ENCODE data around the gene ABHD17C.

ABHD17C gene

DNA sequence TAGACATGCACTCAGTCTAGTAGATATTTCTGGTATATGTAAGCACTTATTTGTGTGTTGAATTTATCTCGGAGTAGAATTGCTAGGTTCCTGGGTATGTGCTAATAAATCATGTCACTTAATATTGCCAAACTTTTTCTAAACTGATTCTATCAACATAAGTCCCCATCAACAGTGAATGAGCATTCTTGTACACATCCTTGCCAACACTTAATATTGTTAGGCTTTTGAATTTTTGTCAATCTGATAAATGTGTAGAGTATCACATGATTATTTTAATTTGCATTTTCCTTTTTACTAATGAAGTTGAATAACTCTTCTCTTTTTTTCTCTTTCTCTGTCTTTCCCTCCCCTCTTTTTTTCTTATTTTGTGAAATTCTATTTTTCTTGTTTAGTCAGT lies 50.8 kb downstream of the ABHD17C start:
- Histone ChIP-seq H2BK5ac (ENCODE audit: low read depth, low read length, poor library complexity) (no peak overlapping the region), H3K4me2 (ENCODE audit: low read length) (no peak overlapping the region), H3K4me3 (ENCODE audit: low read depth, low read length) (no peak overlapping the region), H2AK5ac (ENCODE audit: low read length) (no peak overlapping the region), H3K27me3 (ENCODE audit: insufficient read depth, low read length) (no peaks in the 10 kb centered on the region), H3K79me1 (ENCODE audit: low read length) (no peaks in the 10 kb centered on the region), H4K12ac (ENCODE audit: low read depth, low read length) (no peak overlapping the region), H3K36me3 (ENCODE audit: control insufficient read depth in 1 of 2, insufficient read depth in 2 of 2, low read length in 2 of 2) (no peaks in the 10 kb centered on the region), H3K27ac (ENCODE audit: low read depth, low read length) (no peak overlapping the region), H3K4me1 (ENCODE audit: control insufficient read depth in 1 of 2, insufficient read depth in 2 of 2, low read length in 2 of 2) (peaks cover 6 to 7% of the 10 kb centered on the region in 2 experiments), H2AFZ (ENCODE audit: insufficient read depth, low read length, poor library complexity) (no peak overlapping the region), H3K18ac (ENCODE audit: low read length) (no peak overlapping the region), H3K4ac (ENCODE audit: low read depth, low read length) (no peak overlapping the region), H4K8ac (ENCODE audit: low read depth, low read length) (no peak overlapping the region), H3K14ac (ENCODE audit: low read length) (no peak overlapping the region), H3K23ac (ENCODE audit: low read length) (no peak overlapping the region), H2BK12ac (ENCODE audit: low read length) (no peak overlapping the region), H3K79me2 (ENCODE audit: control insufficient read depth, insufficient read depth, low read length, poor library complexity) (no peaks in the 10 kb centered on the region), H4K91ac (ENCODE audit: low read depth, low read length) (no peak overlapping the region), H2BK120ac (ENCODE audit: insufficient read depth, low read length, poor library complexity) (no peak overlapping the region), H3K9me3 (ENCODE audit: insufficient read depth, low read depth, low read length) (no peaks in the 10 kb centered on the region), H3K9ac (ENCODE audit: low read length) (no peak overlapping the region)
- WGBS (ENCODE audit: extremely low coverage, insufficient coverage, insufficient read length), result no CpG with 5 or more reads among the region's 1 CpG
- DNase-seq, result no peak

DNA sequence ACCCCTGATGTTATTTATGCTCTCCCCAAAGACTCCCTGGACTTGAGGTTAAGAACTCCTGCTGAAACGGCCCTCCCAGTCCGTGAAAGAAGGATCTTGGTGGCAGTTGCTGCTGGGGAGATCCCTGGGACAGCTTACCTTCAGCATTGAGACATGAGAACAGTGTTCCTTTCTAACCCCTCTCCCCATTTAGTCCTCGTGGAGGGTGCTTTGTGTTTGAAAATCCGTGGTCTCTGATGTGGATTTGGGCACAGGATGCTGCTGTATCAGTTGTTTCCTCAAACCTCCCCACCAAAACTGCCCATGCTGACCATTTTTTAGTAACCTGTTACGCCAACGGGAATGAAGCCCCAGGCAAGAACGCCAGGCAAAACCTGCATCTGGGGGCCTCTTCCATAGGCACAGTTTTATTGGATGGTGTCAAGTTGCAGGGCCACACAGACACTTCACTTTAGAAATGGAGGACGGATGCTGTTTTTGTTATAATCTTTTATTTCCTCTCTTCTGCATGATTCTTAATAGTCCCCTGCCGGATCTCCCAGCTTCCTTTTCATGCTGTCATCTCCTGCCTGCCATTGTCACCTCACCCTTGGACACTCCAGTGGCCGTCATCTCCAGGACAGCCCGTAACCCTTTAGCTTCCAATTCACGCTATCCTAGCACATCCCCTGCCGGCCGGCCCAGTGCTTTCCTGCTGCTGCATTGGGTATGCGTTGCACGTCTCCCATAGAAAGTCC lies 52.4 kb downstream of the ABHD17C start:
- Histone ChIP-seq H3K9me3 (ENCODE audit: insufficient read depth, low read depth, low read length) (no peaks in the 10 kb centered on the region), H2AK5ac (ENCODE audit: low read length) (no peak overlapping the region), H3K9ac (ENCODE audit: low read length) (no peak overlapping the region), H3K23ac (ENCODE audit: low read length) (peak overlapping the region; percentile 71), H3K79me2 (ENCODE audit: control insufficient read depth, insufficient read depth, low read length, poor library complexity) (no peaks in the 10 kb centered on the region), H3K79me1 (ENCODE audit: low read length) (no peaks in the 10 kb centered on the region), H2BK5ac (ENCODE audit: low read depth, low read length, poor library complexity) (no peak overlapping the region), H3K27ac (ENCODE audit: low read depth, low read length) (no peak overlapping the region), H4K12ac (ENCODE audit: low read depth, low read length) (no peak overlapping the region), H2BK12ac (ENCODE audit: low read length) (no peak overlapping the region), H3K4ac (ENCODE audit: low read depth, low read length) (no peak overlapping the region), H3K4me2 (ENCODE audit: low read length) (no peak overlapping the region), H3K18ac (ENCODE audit: low read length) (no peak overlapping the region), H3K14ac (ENCODE audit: low read length) (no peak overlapping the region), H4K91ac (ENCODE audit: low read depth, low read length) (no peak overlapping the region), H2BK120ac (ENCODE audit: insufficient read depth, low read length, poor library complexity) (no peak overlapping the region), H3K4me1 (ENCODE audit: control insufficient read depth in 1 of 2, insufficient read depth in 2 of 2, low read length in 2 of 2) (peaks cover 6 to 7% of the 10 kb centered on the region in 2 experiments), H3K36me3 (ENCODE audit: control insufficient read depth in 1 of 2, insufficient read depth in 2 of 2, low read length in 2 of 2) (peaks cover 0 to 2% of the 10 kb centered on the region in 2 experiments), H3K4me3 (ENCODE audit: low read depth, low read length) (no peak overlapping the region), H4K8ac (ENCODE audit: low read depth, low read length) (no peak overlapping the region), H3K27me3 (ENCODE audit: insufficient read depth, low read length) (no peaks in the 10 kb centered on the region), H2AFZ (ENCODE audit: insufficient read depth, low read length, poor library complexity) (no peak overlapping the region)
- no CpG with 5 or more reads among the region's 16 CpGs for WGBS (ENCODE audit: extremely low coverage, insufficient coverage, insufficient read length)
- peak; percentile 8 to 65 for DNase-seq

DNA sequence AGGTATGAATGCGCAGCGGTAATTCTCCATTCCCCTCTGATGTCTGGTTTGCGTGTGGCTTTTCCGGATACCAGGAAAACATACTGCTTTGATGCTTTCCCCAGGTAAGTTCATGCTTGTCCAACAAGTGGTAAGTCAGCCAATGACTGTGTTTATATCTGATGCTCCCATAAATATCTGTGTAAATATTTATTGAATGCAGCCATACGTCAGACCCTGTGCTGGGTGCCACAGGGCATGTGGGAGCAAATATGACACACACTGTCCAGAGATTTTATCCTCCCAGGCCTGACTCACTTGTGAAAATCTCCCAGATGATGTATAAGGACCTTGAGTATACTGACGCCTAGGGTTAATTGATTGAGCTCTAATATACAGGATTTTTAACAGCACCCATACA lies 54.5 kb downstream of the ABHD17C start:
- H2BK5ac ChIP-seq (ENCODE audit: low read depth, low read length, poor library complexity), result no peak overlapping the region
- no peak overlapping the region for H4K12ac ChIP-seq (ENCODE audit: low read depth, low read length)
- H3K9me3 ChIP-seq (ENCODE audit: insufficient read depth, low read depth, low read length), result no peaks in the 10 kb centered on the region
- no peak overlapping the region for H2AK5ac ChIP-seq (ENCODE audit: low read length)
- no CpG with 5 or more reads among the region's 6 CpGs for WGBS (ENCODE audit: extremely low coverage, insufficient coverage, insufficient read length)
- H3K4ac ChIP-seq (ENCODE audit: low read depth, low read length), result no peak overlapping the region
- no peak overlapping the region for H3K14ac ChIP-seq (ENCODE audit: low read length)
- H2AFZ ChIP-seq (ENCODE audit: insufficient read depth, low read length, poor library complexity), result no peak overlapping the region
- no peak overlapping the region for H3K18ac ChIP-seq (ENCODE audit: low read length)
- H3K23ac ChIP-seq (ENCODE audit: low read length), result no peak overlapping the region
- peaks cover 0 to 3% of the 10 kb centered on the region in 2 experiments for H3K4me1 ChIP-seq (ENCODE audit: control insufficient read depth in 1 of 2, insufficient read depth in 2 of 2, low read length in 2 of 2)
- H3K4me3 ChIP-seq (ENCODE audit: low read depth, low read length), result no peak overlapping the region
- no peak overlapping the region for H4K91ac ChIP-seq (ENCODE audit: low read depth, low read length)
- no peaks in the 10 kb centered on the region for H3K79me2 ChIP-seq (ENCODE audit: control insufficient read depth, insufficient read depth, low read length, poor library complexity)
- H2BK120ac ChIP-seq (ENCODE audit: insufficient read depth, low read length, poor library complexity), result no peak overlapping the region
- H2BK12ac ChIP-seq (ENCODE audit: low read length), result no peak overlapping the region
- H3K79me1 ChIP-seq (ENCODE audit: low read length), result no peaks in the 10 kb centered on the region
- H3K9ac ChIP-seq (ENCODE audit: low read length), result no peak overlapping the region
- no peak overlapping the region for H4K8ac ChIP-seq (ENCODE audit: low read depth, low read length)
- H3K36me3 ChIP-seq (ENCODE audit: control insufficient read depth in 1 of 2, insufficient read depth in 2 of 2, low read length in 2 of 2), result peaks cover 2 to 6% of the 10 kb centered on the region in 2 experiments
- H3K4me2 ChIP-seq (ENCODE audit: low read length), result no peak overlapping the region
- no peak overlapping the region for H3K27ac ChIP-seq (ENCODE audit: low read depth, low read length)
- DNase-seq, result peak; percentile 97 to 99
- no peaks in the 10 kb centered on the region for H3K27me3 ChIP-seq (ENCODE audit: insufficient read depth, low read length)

DNA sequence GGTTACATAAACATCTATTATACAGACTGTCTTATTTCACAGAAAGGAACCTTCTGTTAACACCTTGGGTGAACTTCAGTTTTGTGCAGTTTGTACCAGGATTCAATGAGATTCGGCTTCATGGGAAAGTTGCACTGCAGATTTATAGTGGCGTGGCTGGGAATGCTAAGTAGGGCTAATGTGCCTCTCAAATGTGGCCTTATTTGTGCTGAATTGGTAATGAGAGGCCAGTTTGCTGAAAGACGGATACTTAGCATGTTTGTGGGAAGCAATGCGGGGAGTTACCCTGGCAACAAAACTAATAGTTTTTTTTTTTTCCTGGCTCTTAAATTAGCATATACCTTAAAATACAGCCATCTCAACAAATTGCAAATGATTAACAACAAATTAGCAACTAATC lies 55.5 kb downstream of the ABHD17C start:
- H2BK12ac ChIP-seq (ENCODE audit: low read length), result no peak overlapping the region
- H4K8ac ChIP-seq (ENCODE audit: low read depth, low read length), result no peak overlapping the region
- no peak overlapping the region for H4K91ac ChIP-seq (ENCODE audit: low read depth, low read length)
- peaks cover 2 to 7% of the 10 kb centered on the region in 2 experiments for H3K36me3 ChIP-seq (ENCODE audit: control insufficient read depth in 1 of 2, insufficient read depth in 2 of 2, low read length in 2 of 2)
- peaks cover 0 to 3% of the 10 kb centered on the region in 2 experiments for H3K4me1 ChIP-seq (ENCODE audit: control insufficient read depth in 1 of 2, insufficient read depth in 2 of 2, low read length in 2 of 2)
- no peaks in the 10 kb centered on the region for H3K27me3 ChIP-seq (ENCODE audit: insufficient read depth, low read length)
- H3K79me2 ChIP-seq (ENCODE audit: control insufficient read depth, insufficient read depth, low read length, poor library complexity), result no peaks in the 10 kb centered on the region
- H3K23ac ChIP-seq (ENCODE audit: low read length), result no peak overlapping the region
- no peaks in the 10 kb centered on the region for H3K9me3 ChIP-seq (ENCODE audit: insufficient read depth, low read depth, low read length)
- H4K12ac ChIP-seq (ENCODE audit: low read depth, low read length), result no peak overlapping the region
- H3K27ac ChIP-seq (ENCODE audit: low read depth, low read length), result no peak overlapping the region
- H2AK5ac ChIP-seq (ENCODE audit: low read length), result no peak overlapping the region
- peak; percentile 68 to 90 for DNase-seq
- H3K4me2 ChIP-seq (ENCODE audit: low read length), result no peak overlapping the region
- H3K4me3 ChIP-seq (ENCODE audit: low read depth, low read length), result no peak overlapping the region
- no peak overlapping the region for H2AFZ ChIP-seq (ENCODE audit: insufficient read depth, low read length, poor library complexity)
- WGBS (ENCODE audit: extremely low coverage, insufficient coverage, insufficient read length), result no CpG with 5 or more reads among the region's 4 CpGs
- no peak overlapping the region for H3K4ac ChIP-seq (ENCODE audit: low read depth, low read length)
- H3K14ac ChIP-seq (ENCODE audit: low read length), result no peak overlapping the region
- no peak overlapping the region for H3K9ac ChIP-seq (ENCODE audit: low read length)
- H2BK5ac ChIP-seq (ENCODE audit: low read depth, low read length, poor library complexity), result no peak overlapping the region
- no peak overlapping the region for H3K18ac ChIP-seq (ENCODE audit: low read length)
- H2BK120ac ChIP-seq (ENCODE audit: insufficient read depth, low read length, poor library complexity), result no peak overlapping the region
- no peaks in the 10 kb centered on the region for H3K79me1 ChIP-seq (ENCODE audit: low read length)
